Upper lobe of left lung (tissue), 4 donors: ENCODE measurements around the gene FAM204A.

ENCODE experiments used
- POLR2AphosphoS5 ChIP-seq, 2 donors: sonication (generic); formaldehyde crosslinking; IDR thresholded peaks; one replicate each; pipeline ENCODE4 v1.5.1; 2017; ENCODE audit warnings: antibody characterized with exemption in 2 of 2
- TF ChIP-seq, protein P1 (sequence below), 6 experiments: fragments of 450-650 bp in 4 of 6; fragments of 200-600 bp in 2 of 6; sonication (generic) in 2 of 6; IDR thresholded peaks; one replicate each; pipeline ENCODE4 v1.5.1; 2016 to 2019; ENCODE audit warnings: antibody characterized with exemption in 6 of 6

DNA sequence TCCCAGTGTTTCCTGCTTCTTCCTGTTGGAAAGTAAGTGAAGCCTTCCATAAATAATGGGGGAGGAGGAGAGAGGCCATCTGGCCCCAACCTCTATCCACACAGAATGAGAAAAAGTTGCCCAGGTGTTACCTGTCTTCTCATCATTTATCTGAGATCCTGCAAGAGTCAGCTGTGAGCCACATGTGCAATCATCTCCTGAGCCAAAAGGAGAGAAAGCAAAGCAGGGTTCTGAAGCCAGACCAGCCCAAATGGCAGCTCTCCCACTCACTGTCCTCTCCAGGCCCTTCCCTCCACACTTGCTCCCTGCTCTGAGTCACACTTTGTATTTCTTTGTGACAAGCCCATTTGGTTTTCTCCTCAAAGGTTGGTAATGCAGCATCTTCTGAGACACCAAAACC, 65.9 kb downstream of the FAM204A start:
- TF ChIP-seq, protein P1, sequence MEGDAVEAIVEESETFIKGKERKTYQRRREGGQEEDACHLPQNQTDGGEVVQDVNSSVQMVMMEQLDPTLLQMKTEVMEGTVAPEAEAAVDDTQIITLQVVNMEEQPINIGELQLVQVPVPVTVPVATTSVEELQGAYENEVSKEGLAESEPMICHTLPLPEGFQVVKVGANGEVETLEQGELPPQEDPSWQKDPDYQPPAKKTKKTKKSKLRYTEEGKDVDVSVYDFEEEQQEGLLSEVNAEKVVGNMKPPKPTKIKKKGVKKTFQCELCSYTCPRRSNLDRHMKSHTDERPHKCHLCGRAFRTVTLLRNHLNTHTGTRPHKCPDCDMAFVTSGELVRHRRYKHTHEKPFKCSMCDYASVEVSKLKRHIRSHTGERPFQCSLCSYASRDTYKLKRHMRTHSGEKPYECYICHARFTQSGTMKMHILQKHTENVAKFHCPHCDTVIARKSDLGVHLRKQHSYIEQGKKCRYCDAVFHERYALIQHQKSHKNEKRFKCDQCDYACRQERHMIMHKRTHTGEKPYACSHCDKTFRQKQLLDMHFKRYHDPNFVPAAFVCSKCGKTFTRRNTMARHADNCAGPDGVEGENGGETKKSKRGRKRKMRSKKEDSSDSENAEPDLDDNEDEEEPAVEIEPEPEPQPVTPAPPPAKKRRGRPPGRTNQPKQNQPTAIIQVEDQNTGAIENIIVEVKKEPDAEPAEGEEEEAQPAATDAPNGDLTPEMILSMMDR (IDR thresholded peaks at IDR 0.05): no peak
- TF ChIP-seq POLR2AphosphoS5 (IDR thresholded peaks at IDR 0.05): no peak
